GM19438 (cell line): Measurements from ENCODE around the gene NDUFB6.
"Not testable (repeated sequence)": the region's sequence is repeated elsewhere in the genome, so short reads cannot be mapped to it uniquely, and the experiment has no call there.

Experiments
- ATAC-seq: cut with Tn5 transposase; IDR thresholded peaks from one replicate; pipeline ENCODE4 v1.9.1; 2021; ENCODE audit warnings: low read depth; ENCODE audit not compliant: unreplicated experiment

NDUFB6 gene

GRCh38 chr9:32524892-32525708 lies 47.9 kb downstream of the NDUFB6 start:
- peak; percentile 19 for ATAC-seq

DNA sequence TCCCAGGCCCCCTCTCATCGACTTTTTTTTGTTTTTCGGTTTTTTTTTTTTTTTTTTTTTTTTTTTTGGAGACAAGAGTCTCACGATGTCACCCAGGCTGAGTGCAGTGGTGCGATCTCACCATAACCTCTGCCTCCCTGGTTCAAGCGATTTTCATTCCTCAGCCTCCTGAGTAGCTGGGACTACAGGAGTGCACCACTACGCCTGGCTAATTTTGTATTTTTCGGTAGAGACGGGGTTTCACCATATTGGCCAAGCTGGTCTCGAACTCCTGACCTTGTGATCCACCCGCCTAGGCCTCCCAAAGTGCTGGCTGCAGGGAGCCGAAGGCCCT lies 48.4 kb downstream of the NDUFB6 start:
- not testable (repeated sequence) for ATAC-seq

DNA sequence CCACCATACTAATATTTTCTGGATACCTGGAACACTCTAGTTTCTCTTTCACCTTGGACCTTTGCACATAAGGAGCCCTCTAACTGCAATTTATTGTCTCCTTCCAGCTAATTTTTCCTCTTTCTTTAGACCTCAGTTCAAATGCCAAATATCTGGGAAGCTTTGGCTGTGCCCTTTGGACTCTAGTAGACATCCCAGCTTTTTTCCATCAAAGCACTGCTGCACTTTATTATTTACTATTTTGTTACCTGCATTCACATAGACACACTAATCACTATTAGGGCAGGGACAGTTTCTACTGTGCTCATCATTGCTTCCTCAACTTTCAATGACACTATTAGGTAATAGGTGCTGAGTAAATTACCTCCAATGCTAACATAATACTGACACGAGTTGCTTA lies 49.0 kb downstream of the NDUFB6 start:
- no peak for ATAC-seq

- no peak for ATAC-seq
Measured at GRCh38 chr9:32518276-32518675, 54.7 kb downstream of the NDUFB6 start.

DNA sequence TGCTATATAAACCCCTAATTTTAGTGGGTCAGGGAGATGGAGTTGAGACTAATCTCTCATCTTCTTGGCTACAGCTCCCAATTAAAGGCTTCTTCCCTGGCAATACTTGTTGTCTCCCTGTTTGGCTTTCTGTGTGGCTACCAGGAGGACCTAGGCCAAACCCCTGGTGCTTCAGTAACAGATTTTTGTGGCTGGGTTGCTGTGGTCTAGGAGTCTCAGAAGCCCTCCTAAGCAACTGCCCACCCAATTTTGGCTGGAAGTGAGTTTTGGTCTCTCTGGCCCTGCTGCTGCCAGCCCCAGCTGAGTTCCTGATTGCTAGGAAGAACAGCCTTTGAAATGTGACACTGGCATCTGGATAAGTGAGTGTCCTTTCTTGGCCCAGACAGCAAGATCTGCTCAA lies 56.7 kb downstream of the NDUFB6 start:
- ATAC-seq = no peak

GRCh38 chr9:32508728-32509127 lies 64.2 kb downstream of the NDUFB6 start:
- no peak for ATAC-seq

DNA sequence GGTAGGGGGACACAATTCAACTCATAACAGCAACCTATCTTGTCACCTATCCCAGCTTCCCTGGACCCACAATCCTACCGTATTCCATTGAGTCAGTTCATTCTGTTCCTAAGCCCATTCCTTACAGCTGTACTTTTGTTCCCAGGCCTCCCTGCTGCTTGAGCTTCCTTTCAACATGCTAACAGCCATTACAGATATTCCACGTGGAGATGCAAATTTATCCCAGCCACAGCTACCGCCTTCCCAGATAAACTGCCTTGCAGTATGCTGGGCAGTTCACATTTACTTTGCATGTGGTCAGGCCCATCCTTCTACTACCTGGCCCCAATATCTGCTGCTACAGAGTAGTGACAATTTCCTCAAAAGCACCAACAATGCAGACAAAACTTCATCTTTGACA lies 70.0 kb downstream of the NDUFB6 start:
- no peak for ATAC-seq
